Activated CD8-positive, alpha-beta memory T cell treated with anti-CD3 and anti-CD28 coated beads, Interleukin-2, amount 10 ng/mL, durations not matched to agents 7 days and 5 days (primary cell): ENCODE data around the gene TPCN2. TPM values are rescaled to one million over a fixed set of nuclear protein-coding genes. Genes with fewer than 3 reads are reported as not detected.
"Not testable (repeated sequence)": the region's sequence is repeated elsewhere in the genome, so short reads cannot be mapped to it uniquely, and the experiment has no call there.

Source experiments
- ATAC-seq: fragments of 150-1000 bp; cut with Tn5 transposase; one replicate; pipeline ENCODE4 v1.10.0; 2021; ENCODE audit warnings: moderate library complexity
- CTCF ChIA-PET: fragments of 350-600 bp; sonication (Branson Sonifier 250); formaldehyde crosslinking; loops from one replicate; lab custom pipeline; 2021; ENCODE audit warnings: antibody characterized with exemption; lab: Charles Lee
- DNase-seq: peaks from one replicate; pipeline ENCODE4 v3.0.0-alpha.2; 2020
- H3K27ac Mint-ChIP-seq: one replicate; pipeline ENCODE4 v1.8.0; 2021; ENCODE audit warnings: mild to moderate bottlenecking, mixed read lengths
- H3K27me3 Mint-ChIP-seq: one replicate; pipeline ENCODE4 v1.8.0; 2021; ENCODE audit warnings: mixed read lengths
- H3K36me3 Mint-ChIP-seq: one replicate; pipeline ENCODE4 v1.8.0; 2021; ENCODE audit warnings: mild to moderate bottlenecking, mixed read lengths
- H3K4me1 Mint-ChIP-seq: one replicate; pipeline ENCODE4 v1.8.0; 2021; ENCODE audit warnings: mixed read lengths
- H3K4me3 Mint-ChIP-seq: one replicate; pipeline ENCODE4 v1.8.0; 2021; ENCODE audit warnings: mild to moderate bottlenecking, moderate library complexity, mixed read lengths
- H3K9me3 Mint-ChIP-seq: one replicate; pipeline ENCODE4 v1.8.0; 2022; ENCODE audit warnings: low read depth, mixed read lengths
- total RNA-seq, 2 experiments: library from RNA; stranded (reverse); gene quantifications; one replicate each; pipeline ENCODE4 v1.2.3, GENCODE V29; 2021

TPCN2 gene
- total RNA-seq, 2 experiments from 2014 or later = 15.3 to 20.6 TPM

- Mint-ChIP-seq H3K36me3 (peaks cover 4% of the 10 kb centered on the region), H3K27ac (no peak overlapping the region), H3K9me3 (peaks cover 4% of the 10 kb centered on the region), H3K4me3 (no peak overlapping the region), H3K27me3 (no peaks in the 10 kb centered on the region), H3K4me1 (peaks cover 2% of the 10 kb centered on the region)
- ATAC-seq (no peak), DNase-seq (no peak)
- CTCF ChIA-PET = no interaction called here
Observed at GRCh38 chr11:69130654-69131053, 81.9 kb downstream of the TPCN2 start.

- H3K27ac Mint-ChIP-seq = no peak overlapping the region
- H3K36me3 Mint-ChIP-seq = peaks cover 4% of the 10 kb centered on the region
- no peak overlapping the region for H3K4me3 Mint-ChIP-seq
- H3K4me1 Mint-ChIP-seq = peaks cover 2% of the 10 kb centered on the region
- H3K27me3 Mint-ChIP-seq = no peaks in the 10 kb centered on the region
- no peak for DNase-seq
- H3K9me3 Mint-ChIP-seq = peaks cover 4% of the 10 kb centered on the region
- CTCF ChIA-PET = no interaction called here
- no peak for ATAC-seq
Observed at GRCh38 chr11:69131121-69131566, 82.4 kb downstream of the TPCN2 start.

- Mint-ChIP-seq H3K4me1 (peaks cover 2% of the 10 kb centered on the region), H3K27ac (no peak overlapping the region), H3K4me3 (no peak overlapping the region), H3K27me3 (no peaks in the 10 kb centered on the region), H3K9me3 (peaks cover 4% of the 10 kb centered on the region), H3K36me3 (peaks cover 4% of the 10 kb centered on the region)
- DNase-seq (no peak), ATAC-seq (no peak)
- CTCF ChIA-PET = no interaction called here
Observed at GRCh38 chr11:69131644-69132300, 83.0 kb downstream of the TPCN2 start.

DNA sequence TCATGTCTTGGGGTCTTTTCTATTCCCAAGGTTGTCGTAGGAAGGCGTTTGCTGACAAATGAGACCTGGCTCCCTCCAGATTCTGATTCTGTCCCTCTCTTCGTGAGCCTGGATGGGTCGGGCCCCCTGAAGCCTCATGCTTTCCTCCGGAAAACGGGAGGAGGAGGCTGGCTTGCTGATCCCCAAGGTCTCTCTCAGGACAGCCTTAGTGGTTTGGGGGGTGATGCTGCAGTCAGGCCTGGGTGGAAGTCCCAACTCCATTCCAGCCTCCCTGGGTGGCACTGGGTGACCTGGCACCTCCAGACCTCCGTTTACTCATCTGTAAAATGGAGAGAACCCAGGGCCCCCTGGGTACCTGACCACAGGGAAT, 83.6 kb downstream of the TPCN2 start:
- peaks cover 4% of the 10 kb centered on the region for H3K36me3 Mint-ChIP-seq
- CTCF ChIA-PET = no interaction called here

GRCh38 chr11:69133251-69133650, 84.5 kb downstream of the TPCN2 start:
- peaks cover 2% of the 10 kb centered on the region for H3K4me1 Mint-ChIP-seq
- no peaks in the 10 kb centered on the region for H3K27me3 Mint-ChIP-seq
- peaks cover 4% of the 10 kb centered on the region for H3K36me3 Mint-ChIP-seq
- no peak for DNase-seq
- CTCF ChIA-PET = no interaction called here
- no peak for ATAC-seq
- peaks cover 4% of the 10 kb centered on the region for H3K9me3 Mint-ChIP-seq
- no peak overlapping the region for H3K27ac Mint-ChIP-seq
- no peak overlapping the region for H3K4me3 Mint-ChIP-seq

More for the DNA sequence above, 83.6 kb downstream of the TPCN2 start:
- peaks cover 2% of the 10 kb centered on the region for H3K4me1 Mint-ChIP-seq
- DNase-seq = no peak
- no peak overlapping the region for H3K4me3 Mint-ChIP-seq
- peaks cover 4% of the 10 kb centered on the region for H3K9me3 Mint-ChIP-seq
- H3K27me3 Mint-ChIP-seq = no peaks in the 10 kb centered on the region
- no peak overlapping the region for H3K27ac Mint-ChIP-seq
- no peak for ATAC-seq

GRCh38 chr11:69134182-69134581, 85.5 kb downstream of the TPCN2 start:
- H3K36me3 Mint-ChIP-seq, H3K27ac Mint-ChIP-seq, H3K4me1 Mint-ChIP-seq, ATAC-seq, CTCF ChIA-PET, H3K27me3 Mint-ChIP-seq, H3K4me3 Mint-ChIP-seq, DNase-seq, H3K9me3 Mint-ChIP-seq: not testable (repeated sequence)

- Mint-ChIP-seq H3K27ac (no peak overlapping the region), H3K4me1 (peaks cover 2% of the 10 kb centered on the region), H3K27me3 (no peaks in the 10 kb centered on the region), H3K9me3 (peaks cover 4% of the 10 kb centered on the region), H3K4me3 (no peak overlapping the region), H3K36me3 (peaks cover 4% of the 10 kb centered on the region)
- ATAC-seq (no peak), DNase-seq (no peak)
- CTCF ChIA-PET = no interaction called here
Observed at GRCh38 chr11:69134957-69135356, 86.2 kb downstream of the TPCN2 start.

DNA sequence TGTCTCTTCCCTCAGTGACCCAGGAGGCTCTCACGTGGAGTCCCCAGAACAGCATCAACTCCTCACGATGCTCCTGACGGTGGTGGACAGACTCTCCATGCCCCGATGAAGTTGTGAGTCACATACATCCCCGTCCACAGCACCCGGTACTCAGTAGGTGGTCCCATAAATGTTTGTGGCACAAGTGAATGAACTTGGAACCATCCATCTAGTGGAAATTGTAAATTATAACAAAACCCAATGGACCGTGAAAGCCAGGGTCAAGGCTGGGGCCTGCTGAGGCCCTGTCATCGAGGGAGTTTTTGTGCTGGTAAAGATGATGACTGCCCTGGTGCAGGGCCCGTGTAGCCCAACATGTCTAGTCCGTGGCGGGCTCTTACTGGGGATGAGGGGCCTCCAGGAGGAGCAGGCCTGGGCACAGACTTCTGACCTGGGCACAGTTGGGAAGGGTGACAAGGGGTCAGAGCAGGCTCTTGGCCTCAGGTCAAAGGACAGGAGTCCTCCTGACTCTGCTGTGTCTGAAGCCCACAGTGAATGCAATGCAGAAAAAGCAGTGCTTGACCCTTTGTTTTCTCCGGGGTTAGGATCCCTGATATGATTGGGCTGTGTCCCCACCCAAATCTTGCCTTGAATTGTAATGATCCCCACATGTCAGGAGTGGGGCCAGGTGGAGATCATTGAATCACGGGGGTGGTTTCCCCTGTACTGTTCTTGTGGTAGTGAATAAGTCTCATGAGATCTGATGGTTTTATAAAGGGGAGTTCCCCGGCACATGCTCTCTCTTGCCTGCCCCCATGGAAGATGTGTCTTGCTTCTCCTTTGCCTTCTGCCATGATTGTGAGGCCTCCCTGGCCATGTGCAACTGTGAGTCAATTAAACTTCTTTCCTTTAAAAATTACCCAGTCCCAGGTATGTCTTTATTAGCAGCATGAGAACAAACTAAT, 87.0 kb downstream of the TPCN2 start:
- DNase-seq (no peak), ATAC-seq (no peak)
- Mint-ChIP-seq H3K4me1 (peaks cover 2% of the 10 kb centered on the region), H3K4me3 (no peak overlapping the region), H3K27ac (no peak overlapping the region), H3K27me3 (no peaks in the 10 kb centered on the region), H3K36me3 (peaks cover 4% of the 10 kb centered on the region), H3K9me3 (peaks cover 4% of the 10 kb centered on the region)
- CTCF ChIA-PET = no interaction called here

DNA sequence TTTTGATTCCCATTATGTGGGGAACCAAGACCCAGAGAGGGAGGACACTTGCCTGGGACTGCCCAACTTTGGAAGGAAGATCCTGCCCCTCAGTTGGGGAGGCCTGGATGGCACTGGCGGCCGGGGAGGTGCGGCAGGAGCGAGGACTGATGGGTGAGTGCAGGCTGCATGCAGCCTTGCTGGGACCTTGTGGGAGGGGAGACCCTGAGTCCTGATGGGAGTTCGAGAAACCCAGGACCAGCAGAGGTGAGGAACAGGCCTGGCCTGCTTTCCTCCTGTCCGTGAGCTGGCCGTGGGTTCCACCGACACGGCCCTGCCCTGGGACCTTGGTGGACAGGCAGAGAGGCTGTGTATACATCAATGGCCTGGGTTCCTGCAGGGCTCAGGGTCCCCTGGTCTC, 87.7 kb downstream of the TPCN2 start:
- Mint-ChIP-seq H3K9me3 (peaks cover 4% of the 10 kb centered on the region), H3K27me3 (peaks cover 4% of the 10 kb centered on the region), H3K36me3 (peaks cover 4% of the 10 kb centered on the region), H3K4me3 (no peak overlapping the region), H3K4me1 (peaks cover 2% of the 10 kb centered on the region), H3K27ac (no peak overlapping the region)
- CTCF ChIA-PET = no interaction called here
- ATAC-seq (no peak), DNase-seq (no peak)

DNA sequence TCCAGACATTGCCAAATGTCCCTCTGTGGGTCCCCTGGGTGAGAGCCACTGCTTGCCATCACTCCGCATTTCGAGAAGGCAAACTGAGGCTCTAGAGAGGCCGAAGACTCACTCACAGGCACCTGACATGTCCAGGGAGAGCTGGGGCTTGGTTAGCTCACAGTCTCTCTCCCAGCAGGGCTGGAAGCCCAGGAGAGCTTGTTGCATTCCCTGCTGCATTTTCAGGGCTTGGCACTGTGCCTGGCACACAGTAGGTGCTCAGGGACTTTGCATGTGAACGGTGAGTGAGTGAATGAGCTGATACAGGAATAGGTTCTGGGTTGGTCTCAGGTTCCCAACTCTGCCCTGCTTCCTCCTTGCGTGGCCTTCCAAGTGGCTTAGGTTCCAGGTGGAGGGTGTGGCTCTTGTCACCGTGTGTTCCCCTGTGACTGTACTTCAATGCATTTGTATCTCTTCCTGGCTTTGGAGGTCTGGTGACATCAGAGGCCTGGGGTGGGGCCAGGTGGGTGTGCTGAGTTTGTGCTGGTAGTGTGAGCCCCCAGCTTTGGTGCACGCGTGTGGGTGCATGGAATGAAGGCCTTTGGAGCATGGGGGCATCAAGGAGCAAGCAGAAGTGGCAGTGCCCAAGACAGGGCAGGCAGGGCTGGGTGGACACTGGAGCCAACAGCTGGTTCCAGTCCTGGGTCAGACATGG, 88.6 kb downstream of the TPCN2 start:
- no peak for DNase-seq
- H3K4me1 Mint-ChIP-seq = peaks cover 2% of the 10 kb centered on the region
- peaks cover 11% of the 10 kb centered on the region for H3K27me3 Mint-ChIP-seq
- no peak overlapping the region for H3K27ac Mint-ChIP-seq
- H3K36me3 Mint-ChIP-seq = peaks cover 4% of the 10 kb centered on the region
- ATAC-seq = no peak
- peaks cover 4% of the 10 kb centered on the region for H3K9me3 Mint-ChIP-seq
- no peak overlapping the region for H3K4me3 Mint-ChIP-seq
- CTCF ChIA-PET = no interaction called here

DNA sequence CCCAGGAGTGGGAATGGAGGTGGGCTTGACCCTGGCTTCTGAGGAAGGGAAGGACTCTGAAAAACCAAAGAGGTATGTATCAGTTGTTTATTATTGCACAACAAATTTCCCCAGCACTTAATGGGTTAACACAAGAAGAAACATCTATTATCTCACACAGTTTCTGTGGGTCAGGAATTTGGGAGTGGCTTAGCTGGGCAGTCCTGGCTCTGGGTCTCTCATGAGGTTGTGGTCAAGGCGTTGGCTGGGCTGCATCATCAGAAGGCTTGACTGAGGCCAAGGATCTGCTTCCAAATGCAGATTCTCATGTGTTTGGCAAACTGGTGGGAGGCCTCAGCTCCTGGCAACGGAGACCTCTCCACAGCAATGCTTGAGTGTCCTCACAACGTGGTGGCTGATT, 89.5 kb downstream of the TPCN2 start:
- Mint-ChIP-seq H3K27me3 (peaks cover 11% of the 10 kb centered on the region), H3K27ac (no peak overlapping the region), H3K36me3 (peaks cover 2% of the 10 kb centered on the region), H3K4me1 (peaks cover 2% of the 10 kb centered on the region), H3K9me3 (peaks cover 3% of the 10 kb centered on the region), H3K4me3 (no peak overlapping the region)
- DNase-seq (no peak), ATAC-seq (no peak)
- CTCF ChIA-PET = no interaction called here

- H3K9me3 Mint-ChIP-seq, H3K27ac Mint-ChIP-seq, DNase-seq, CTCF ChIA-PET, H3K36me3 Mint-ChIP-seq, H3K4me3 Mint-ChIP-seq, ATAC-seq, H3K4me1 Mint-ChIP-seq: not testable (repeated sequence)
- peaks cover 16% of the 10 kb centered on the region for H3K27me3 Mint-ChIP-seq
Observed at GRCh38 chr11:69140161-69140560, 91.4 kb downstream of the TPCN2 start.

DNA sequence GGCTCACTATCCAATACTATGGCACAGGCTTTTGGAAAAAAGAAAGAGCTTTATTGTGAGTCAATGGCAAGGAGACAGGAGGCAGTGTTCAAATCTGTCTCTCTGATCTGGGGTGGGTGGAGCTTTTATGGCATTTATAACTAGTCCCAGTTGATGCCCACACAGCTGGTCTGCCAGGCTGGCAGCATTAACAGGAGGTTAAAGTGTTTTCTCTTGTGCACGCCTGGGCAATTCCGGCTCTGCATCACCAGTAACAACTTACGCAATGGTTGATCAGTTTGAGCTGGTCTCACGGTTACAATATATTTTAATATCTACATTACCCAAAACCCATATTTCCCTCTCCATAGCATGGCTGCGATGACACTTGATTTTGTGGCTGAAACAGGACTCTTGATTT, 91.9 kb downstream of the TPCN2 start:
- no peak overlapping the region for H3K4me3 Mint-ChIP-seq
- H3K4me1 Mint-ChIP-seq = no peaks in the 10 kb centered on the region
- H3K9me3 Mint-ChIP-seq = peaks cover 2% of the 10 kb centered on the region
- peaks cover 18% of the 10 kb centered on the region for H3K27me3 Mint-ChIP-seq
- H3K36me3 Mint-ChIP-seq = no peaks in the 10 kb centered on the region
- no peak overlapping the region for H3K27ac Mint-ChIP-seq
- no peak for DNase-seq
- CTCF ChIA-PET = no interaction called here
- no peak for ATAC-seq
